Fibroblast of mammary gland (primary cell): ENCODE measurements around the gene EEPD1.
A peak's percentile ranks its signal among the peaks of the same experiment; 100 is the strongest.

Source experiments
- DNase-seq: peaks from one replicate; pipeline ENCODE4 v3.0.0-alpha.2; 2010; ENCODE audit warnings: low read depth
- H3K4me3 ChIP-seq: 2 replicates; pipeline ENCODE4 v1.5.1; 2011; ENCODE audit warnings: low read depth, mild to moderate bottlenecking, low read length, moderate library complexity; ENCODE audit not compliant: control insufficient read depth
- TF ChIP-seq, protein P1 (sequence below): conservative IDR thresholded peaks from 2 replicates; pipeline ENCODE4 v1.5.1; 2011; ENCODE audit warnings: low read depth, low read length, inconsistent platforms; ENCODE audit not compliant: control insufficient read depth, insufficient read depth

The EEPD1 gene

DNA sequence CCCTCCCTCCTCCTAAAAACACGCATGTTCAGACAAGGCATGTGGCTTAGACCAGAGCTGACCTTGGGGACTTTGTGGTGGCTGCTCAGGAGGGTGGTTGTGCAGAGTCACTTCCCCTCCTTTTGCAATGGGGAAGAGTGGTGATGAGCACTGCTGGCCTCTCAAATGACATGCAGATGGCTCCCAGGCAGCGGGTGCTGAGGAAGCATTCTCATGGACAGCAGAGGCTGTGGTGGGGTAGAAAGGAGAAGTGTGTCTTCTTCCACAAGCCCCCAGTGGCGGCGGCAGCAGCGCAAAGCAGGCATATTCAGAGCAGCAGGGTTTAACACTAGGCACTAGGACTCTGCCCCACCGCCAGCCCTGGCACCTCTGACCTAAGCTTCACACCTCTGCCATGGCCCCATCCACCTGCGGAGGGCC lies 130.7 kb downstream of the EEPD1 start:
- H3K4me3 ChIP-seq, result no peak overlapping the region
- TF ChIP-seq, protein P1, sequence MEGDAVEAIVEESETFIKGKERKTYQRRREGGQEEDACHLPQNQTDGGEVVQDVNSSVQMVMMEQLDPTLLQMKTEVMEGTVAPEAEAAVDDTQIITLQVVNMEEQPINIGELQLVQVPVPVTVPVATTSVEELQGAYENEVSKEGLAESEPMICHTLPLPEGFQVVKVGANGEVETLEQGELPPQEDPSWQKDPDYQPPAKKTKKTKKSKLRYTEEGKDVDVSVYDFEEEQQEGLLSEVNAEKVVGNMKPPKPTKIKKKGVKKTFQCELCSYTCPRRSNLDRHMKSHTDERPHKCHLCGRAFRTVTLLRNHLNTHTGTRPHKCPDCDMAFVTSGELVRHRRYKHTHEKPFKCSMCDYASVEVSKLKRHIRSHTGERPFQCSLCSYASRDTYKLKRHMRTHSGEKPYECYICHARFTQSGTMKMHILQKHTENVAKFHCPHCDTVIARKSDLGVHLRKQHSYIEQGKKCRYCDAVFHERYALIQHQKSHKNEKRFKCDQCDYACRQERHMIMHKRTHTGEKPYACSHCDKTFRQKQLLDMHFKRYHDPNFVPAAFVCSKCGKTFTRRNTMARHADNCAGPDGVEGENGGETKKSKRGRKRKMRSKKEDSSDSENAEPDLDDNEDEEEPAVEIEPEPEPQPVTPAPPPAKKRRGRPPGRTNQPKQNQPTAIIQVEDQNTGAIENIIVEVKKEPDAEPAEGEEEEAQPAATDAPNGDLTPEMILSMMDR, result no peak
- no peak for DNase-seq

DNA sequence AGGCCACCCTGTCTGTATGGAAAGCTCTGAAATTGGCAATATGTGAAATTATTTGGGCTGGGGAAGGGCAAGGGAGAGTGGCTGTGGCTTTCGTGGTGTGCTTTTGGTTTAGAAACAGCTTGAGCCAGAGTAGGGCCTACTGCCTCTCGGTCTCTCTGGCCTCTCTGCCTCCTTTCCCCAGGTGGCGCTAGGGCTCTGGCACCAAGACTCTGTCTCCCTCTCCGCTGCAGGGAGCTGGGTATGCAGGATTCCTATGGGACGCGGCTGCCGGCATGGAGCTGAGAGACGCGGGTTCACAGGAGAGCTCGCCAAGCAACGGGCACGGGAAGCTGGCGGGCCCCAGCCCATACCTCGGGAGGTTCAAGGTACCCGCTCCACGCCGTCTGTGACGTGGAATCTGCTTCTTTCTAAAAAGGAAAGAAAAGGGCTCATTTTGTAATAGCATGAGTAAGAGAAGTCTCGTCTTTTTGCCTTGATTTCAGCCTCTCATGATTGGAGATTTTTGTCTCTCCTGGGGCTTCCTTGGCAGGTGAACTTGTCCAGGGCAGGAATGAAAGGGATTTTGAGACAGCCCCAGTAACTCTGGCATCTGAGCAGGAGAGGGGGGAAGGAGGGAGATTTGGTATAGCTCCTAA lies 131.5 kb downstream of the EEPD1 start:
- TF ChIP-seq, protein P1, result no peak
- no peak for DNase-seq
- no peak overlapping the region for H3K4me3 ChIP-seq

DNA sequence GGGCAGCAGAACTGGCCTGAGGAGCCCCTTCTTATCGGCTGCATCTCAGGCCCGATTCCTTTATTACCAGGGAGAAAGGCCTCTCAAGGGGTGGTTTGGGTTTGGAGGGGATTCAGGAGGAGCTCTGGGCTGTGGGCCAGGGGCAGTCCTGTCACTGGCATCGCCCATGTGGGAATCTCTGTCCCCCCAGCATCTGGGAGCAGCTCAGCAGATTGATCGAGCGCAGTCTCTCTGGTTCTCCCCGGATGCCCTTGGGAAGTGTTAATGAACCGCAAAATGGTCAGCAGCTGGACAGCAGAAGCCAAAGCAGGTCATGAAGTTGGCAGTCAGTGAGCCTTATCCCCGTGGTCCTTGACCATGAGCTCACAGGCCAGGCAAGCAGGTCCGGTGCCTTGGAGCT lies 132.2 kb downstream of the EEPD1 start:
- no peak overlapping the region for H3K4me3 ChIP-seq
- DNase-seq, result peak; percentile 20
- TF ChIP-seq, protein P1, result no peak

DNA sequence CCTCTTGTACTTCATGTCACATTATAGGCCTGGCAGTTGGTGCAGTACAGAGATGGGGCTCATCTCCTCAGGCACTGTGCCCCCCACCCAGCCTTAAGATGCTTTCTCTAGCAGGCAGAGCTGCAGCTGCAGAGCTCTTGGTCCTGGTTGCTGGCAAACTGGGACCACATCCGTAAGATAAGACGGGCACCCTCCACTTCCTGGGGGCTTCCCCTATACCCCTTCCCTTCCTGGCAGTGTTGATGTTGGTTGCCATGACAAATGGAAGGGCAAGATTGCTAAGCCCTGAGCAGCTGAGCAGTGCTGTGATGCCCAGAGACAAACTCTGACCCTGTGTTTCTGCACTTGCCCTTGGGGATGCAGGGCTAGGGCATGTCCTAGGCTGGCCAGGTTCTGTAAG lies 133.2 kb downstream of the EEPD1 start:
- H3K4me3 ChIP-seq, result no peak overlapping the region
- no peak for DNase-seq
- TF ChIP-seq, protein P1, result no peak

DNA sequence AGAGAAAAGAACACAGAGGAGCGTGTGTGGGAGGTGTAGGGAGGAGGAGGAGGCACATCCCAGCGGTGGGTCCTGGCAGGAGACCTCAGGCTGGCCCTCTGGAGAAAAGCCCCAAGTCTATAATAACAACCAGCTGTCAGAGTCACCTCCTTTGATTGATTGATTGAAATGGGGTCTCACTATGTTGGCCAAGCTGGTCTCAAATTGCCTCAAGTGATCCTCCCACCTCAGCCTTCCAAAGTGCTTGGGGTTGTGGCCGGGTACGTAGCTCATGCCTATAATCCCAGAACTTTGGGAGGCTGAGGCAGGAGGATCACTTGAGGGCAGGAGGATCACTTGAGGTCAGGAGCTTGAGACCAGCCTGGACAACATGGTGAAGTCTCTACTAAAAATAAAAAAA lies 133.6 kb downstream of the EEPD1 start:
- TF ChIP-seq, protein P1, result no peak
- H3K4me3 ChIP-seq, result no peak overlapping the region
- no peak for DNase-seq

DNA sequence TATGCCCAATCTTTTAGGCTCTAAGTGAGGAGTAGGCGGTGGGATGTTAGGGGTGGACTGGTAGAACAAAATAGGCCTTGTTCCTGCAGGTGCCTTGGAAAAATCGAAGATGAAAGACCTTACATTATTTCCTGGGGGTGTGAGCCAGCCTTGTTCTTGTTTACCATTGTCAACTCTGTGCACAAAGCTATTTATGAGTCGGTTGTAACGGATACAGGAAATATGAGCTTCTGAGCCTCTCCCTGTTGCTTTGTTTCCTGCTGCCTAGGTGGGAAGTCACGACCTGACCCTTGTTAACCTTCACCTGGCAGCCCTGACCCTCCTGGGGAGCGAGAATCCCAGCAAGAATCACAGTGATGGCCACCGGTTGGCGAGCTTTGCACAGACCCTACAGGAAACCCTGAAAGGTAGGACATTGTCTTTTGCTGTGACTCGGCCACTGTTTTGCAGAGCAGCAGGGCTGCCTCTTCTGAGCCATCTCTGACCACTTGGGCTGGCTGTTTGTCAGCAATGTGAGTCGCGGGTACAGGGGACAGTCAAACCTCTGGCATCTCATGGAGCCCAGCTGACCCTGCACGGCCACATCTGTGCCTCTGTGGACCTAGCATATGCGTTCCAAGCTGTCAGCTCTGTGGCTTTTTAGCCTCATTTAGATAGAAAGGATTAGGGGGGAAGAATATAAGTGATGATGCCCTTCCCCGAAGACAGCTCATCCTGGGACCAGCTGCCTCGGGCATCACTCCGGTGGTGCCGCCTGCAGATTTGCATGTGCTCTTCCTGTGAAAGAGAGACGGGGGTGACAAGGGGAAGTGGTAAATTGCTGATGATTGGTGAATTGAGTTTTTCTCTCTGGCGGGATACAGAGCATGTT lies 134.6 kb downstream of the EEPD1 start:
- TF ChIP-seq, protein P1, result no peak
- DNase-seq, result no peak
- no peak overlapping the region for H3K4me3 ChIP-seq
